ENCODE results near the gene CTSF. TPM values are rescaled to one million over a fixed set of nuclear protein-coding genes. Genes with fewer than 3 reads are reported as not detected.
A peak's percentile ranks its signal among the peaks of the same experiment; 100 is the strongest.

Gene CTSF
- total RNA-seq, 1 experiment from 2014 or later: 0.98 TPM

DNA sequence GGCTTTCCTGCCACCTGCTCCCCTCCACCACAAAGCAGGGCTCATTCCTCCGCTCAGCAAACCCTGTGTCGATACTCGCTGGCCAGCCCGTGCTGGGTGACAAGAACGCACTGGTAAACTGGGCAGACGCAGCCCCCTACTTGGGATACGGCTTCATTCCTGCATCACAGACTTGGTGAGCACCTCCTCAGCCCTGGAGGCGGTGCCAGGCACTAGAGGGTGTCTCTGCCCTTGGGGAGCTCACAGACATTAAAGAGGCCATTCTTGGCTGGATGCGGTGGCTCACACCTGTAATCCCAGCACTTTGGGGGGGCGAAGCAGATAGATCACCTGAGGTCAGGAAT is 28.6 kb downstream of the CTSF start:
- Histone ChIP-seq H3K23ac (ENCODE audit: insufficient read length, low read depth, low read length) (no peak overlapping the region), H2BK5ac (ENCODE audit: insufficient read length, low read length) (no peak overlapping the region), H3K18ac (ENCODE audit: insufficient read length, low read depth, low read length) (no peak overlapping the region), H2BK120ac (ENCODE audit: low read depth, low read length, poor library complexity, severe bottlenecking) (no peak overlapping the region), H3K9me3 (ENCODE audit: control insufficient read depth, low read depth, low read length) (no peaks in the 10 kb centered on the region), H3K4me2 (ENCODE audit: insufficient read depth, insufficient read length, low read length) (no peak overlapping the region), H3K14ac (ENCODE audit: insufficient read depth, low read length) (no peak overlapping the region; the same call in 1 of the 2 replicates), H4K91ac (ENCODE audit: insufficient read length, low read depth, low read length) (no peak overlapping the region), H3K56ac (ENCODE audit: insufficient read length, low read depth, low read length) (no peak overlapping the region), H3K79me2 (ENCODE audit: insufficient read depth, low read length) (no peaks in the 10 kb centered on the region), H3K23me2 (ENCODE audit: insufficient read length, low read depth, low read length, poor library complexity, severe bottlenecking) (no peaks in the 10 kb centered on the region), H2AK5ac (ENCODE audit: insufficient read length, low read length) (no peak overlapping the region), H3K79me1 (ENCODE audit: insufficient read depth, low read depth, low read length, poor library complexity, severe bottlenecking) (no peaks in the 10 kb centered on the region), H3K4ac (ENCODE audit: low read depth, low read length) (no peak overlapping the region), H4K20me1 (ENCODE audit: control insufficient read depth, insufficient read depth, insufficient read length) (no peaks in the 10 kb centered on the region), H4K5ac (ENCODE audit: insufficient read length, low read depth, low read length) (no peak overlapping the region), H4K8ac (replicated peaks; ENCODE audit: insufficient read length, low read depth, low read length) (no peak overlapping the region), H3K27me3 (ENCODE audit: insufficient read depth, low read length) (no peaks in the 10 kb centered on the region), H2AFZ (ENCODE audit: low read length) (no peak overlapping the region), H3T11ph (ENCODE audit: low read length) (no peak overlapping the region), H2BK20ac (ENCODE audit: low read depth, low read length, poor library complexity, severe bottlenecking) (no peak overlapping the region), H3K9ac (ENCODE audit: extremely low read depth, insufficient read length, low read length) (no peak overlapping the region), H3K27ac (ENCODE audit: insufficient read length, low read depth, low read length) (no peak overlapping the region), H2BK12ac (ENCODE audit: insufficient read length, low read depth, low read length) (no peak overlapping the region), H3K4me1 (ENCODE audit: insufficient read depth, low read length) (no peaks in the 10 kb centered on the region; the same call in 1 of the 2 replicates), H2BK15ac (ENCODE audit: low read depth, low read length) (no peak overlapping the region)
- Mint-ChIP-seq H3K4me1 (peaks cover 20% of the 10 kb centered on the region in 2 experiments), H3K36me3 (ENCODE audit: insufficient read depth in 1 of 3, low read depth in 3 of 3) (peaks cover 2 to 53% (median 46%) of the 10 kb centered on the region in 3 experiments), H3K9me3 (no peaks in the 10 kb centered on the region), H3K27me3 (ENCODE audit: low read depth) (no peaks in the 10 kb centered on the region; the same call in 1 of the 2 replicates), H3K4me3 (no peak overlapping the region), H3K27ac (peak overlapping the region in 1 of 3 experiments; percentile 82; a peak in 1 of 7 replicates)
- WGBS (ENCODE audit: extremely low coverage, insufficient read length, low lambda C conversion rate): no CpG with 5 or more reads among the region's 10 CpGs
- DNase-seq: no peak
- TF ChIP-seq, protein P1, sequence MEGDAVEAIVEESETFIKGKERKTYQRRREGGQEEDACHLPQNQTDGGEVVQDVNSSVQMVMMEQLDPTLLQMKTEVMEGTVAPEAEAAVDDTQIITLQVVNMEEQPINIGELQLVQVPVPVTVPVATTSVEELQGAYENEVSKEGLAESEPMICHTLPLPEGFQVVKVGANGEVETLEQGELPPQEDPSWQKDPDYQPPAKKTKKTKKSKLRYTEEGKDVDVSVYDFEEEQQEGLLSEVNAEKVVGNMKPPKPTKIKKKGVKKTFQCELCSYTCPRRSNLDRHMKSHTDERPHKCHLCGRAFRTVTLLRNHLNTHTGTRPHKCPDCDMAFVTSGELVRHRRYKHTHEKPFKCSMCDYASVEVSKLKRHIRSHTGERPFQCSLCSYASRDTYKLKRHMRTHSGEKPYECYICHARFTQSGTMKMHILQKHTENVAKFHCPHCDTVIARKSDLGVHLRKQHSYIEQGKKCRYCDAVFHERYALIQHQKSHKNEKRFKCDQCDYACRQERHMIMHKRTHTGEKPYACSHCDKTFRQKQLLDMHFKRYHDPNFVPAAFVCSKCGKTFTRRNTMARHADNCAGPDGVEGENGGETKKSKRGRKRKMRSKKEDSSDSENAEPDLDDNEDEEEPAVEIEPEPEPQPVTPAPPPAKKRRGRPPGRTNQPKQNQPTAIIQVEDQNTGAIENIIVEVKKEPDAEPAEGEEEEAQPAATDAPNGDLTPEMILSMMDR (conservative IDR thresholded peaks at IDR 0.05): no peak
